Endothelial cell of umbilical vein (primary cell): ENCODE data around the gene MEPCE. TPM values are rescaled to one million over a fixed set of nuclear protein-coding genes. Genes with fewer than 3 reads are reported as not detected.
A peak's percentile ranks its signal among the peaks of the same experiment; 100 is the strongest.

ENCODE experiments used
- BruUV-seq: library from RNA; stranded (reverse); fragments of 400-500 nt; replicated peaks from 2 replicates; lab custom pipeline; 2021; lab: Mats Ljungman, UMichigan
- CTCF ChIA-PET: fragments of 300-600, 350-600 bp; sonication (Branson Sonifier 250); formaldehyde crosslinking; loops from one replicate; lab custom pipeline; 2021; ENCODE audit warnings: antibody characterized with exemption, inconsistent platforms; lab: Charles Lee
- POLR2A ChIA-PET: fragments of 300-600, 350-600 bp; sonication (Branson Sonifier 250); formaldehyde crosslinking; loops from one replicate; lab custom pipeline; 2021; ENCODE audit warnings: antibody characterized with exemption, inconsistent platforms; lab: Charles Lee
- DNase-seq: peaks from one replicate; pipeline ENCODE4 v3.0.0-alpha.2; 2011; ENCODE audit warnings: low read depth, low spot score
- FAIRE-seq: peaks from 2 replicates; lab custom pipeline; 2011; peaks lifted over from hg19 to GRCh38; lab: Jason Lieb, UNC
- H2AFZ ChIP-seq: 2 replicates; pipeline ENCODE4 v1.6.0; 2012; ENCODE audit warnings: low read depth, low read length, control low read depth, inconsistent platforms
- H3K27ac ChIP-seq: 2 replicates; pipeline ENCODE4 v1.5.1; 2011; ENCODE audit warnings: low read depth, mild to moderate bottlenecking, control low read depth, low read length, moderate library complexity; ENCODE audit not compliant: insufficient read depth
- H3K27me3 ChIP-seq, 2 experiments: 2 replicates each; pipeline versions ENCODE4 v1.6.0 to v1.6.1; 2011; ENCODE audit warnings: low read length in 2 of 2, mixed read lengths in 1 of 2; ENCODE audit not compliant: control insufficient read depth in 2 of 2, insufficient read depth in 2 of 2
- H3K36me3 ChIP-seq, 2 experiments: 2 replicates in 1 of 2; 3 replicates in 1 of 2; pipeline ENCODE4 v1.5.1; 2011; ENCODE audit warnings: low read length in 2 of 2, mild to moderate bottlenecking in 1 of 2, moderate library complexity in 1 of 2; ENCODE audit not compliant: control insufficient read depth in 2 of 2, insufficient read depth in 2 of 2; ENCODE audit errors: extremely low read depth in 1 of 2
- H3K4me1 ChIP-seq: 3 replicates; pipeline ENCODE4 v1.5.1; 2011; ENCODE audit warnings: mild to moderate bottlenecking, low read length; ENCODE audit not compliant: control insufficient read depth, insufficient read depth; ENCODE audit errors: extremely low read depth
- H3K4me2 ChIP-seq: 2 replicates; pipeline ENCODE4 v1.6.1; 2011; ENCODE audit warnings: low read length, control low read depth, mixed read lengths; ENCODE audit not compliant: insufficient read depth
- H3K4me3 ChIP-seq, 3 experiments: fragments of 200-600 bp in 1 of 3; sonication (generic), shearing (Covaris generic) in 1 of 3; replicated peaks in 1 of 3; 2 replicates each; pipeline ENCODE4 v1.5.1; 2011 to 2016; ENCODE audit warnings: control low read depth in 3 of 3, low read length in 3 of 3, mild to moderate bottlenecking in 2 of 3, inconsistent platforms in 1 of 3, low read depth in 1 of 3, moderate library complexity in 1 of 3; ENCODE audit not compliant: insufficient read depth in 1 of 3
- H3K79me2 ChIP-seq: 2 replicates; pipeline ENCODE4 v1.6.0; 2012; ENCODE audit warnings: low read length, inconsistent platforms; ENCODE audit not compliant: control insufficient read depth, insufficient read depth
- H3K9ac ChIP-seq: replicated peaks from 2 replicates; pipeline ENCODE3; 2011; ENCODE audit warnings: low read length, control low read depth; ENCODE audit not compliant: insufficient read depth; ENCODE audit errors: extremely low read depth
- H3K9me1 ChIP-seq: replicated peaks from 3 replicates; pipeline ENCODE4 v1.6.0; 2011; ENCODE audit warnings: mild to moderate bottlenecking, low read length; ENCODE audit not compliant: control insufficient read depth, insufficient read depth; ENCODE audit errors: extremely low read depth
- H3K9me3 ChIP-seq: replicated peaks from 2 replicates; pipeline ENCODE4 v1.5.1; 2012; ENCODE audit warnings: low read length, inconsistent platforms; ENCODE audit not compliant: control insufficient read depth, insufficient read depth
- H4K20me1 ChIP-seq: replicated peaks from 2 replicates; pipeline ENCODE3; 2011; ENCODE audit warnings: mild to moderate bottlenecking, low read length; ENCODE audit not compliant: control insufficient read depth, insufficient read depth; ENCODE audit errors: extremely low read depth
- EZH2 ChIP-seq: IDR thresholded peaks from 2 replicates; pipeline ENCODE4 v1.6.1; 2012; ENCODE audit warnings: borderline replicate concordance, low read depth, mild to moderate bottlenecking, moderate library complexity, low read length, inconsistent platforms; ENCODE audit not compliant: severe bottlenecking
- FOS ChIP-seq: IDR thresholded peaks from 2 replicates; pipeline ENCODE4 v1.6.1; 2011; ENCODE audit warnings: mild to moderate bottlenecking, low read length, moderate library complexity, borderline replicate concordance; ENCODE audit not compliant: insufficient read depth
- JUN ChIP-seq: IDR thresholded peaks from 2 replicates; pipeline ENCODE4 v1.6.1; 2011; ENCODE audit warnings: borderline replicate concordance, low read depth; ENCODE audit not compliant: insufficient read length, insufficient read depth
- POLR2A ChIP-seq: IDR thresholded peaks from 2 replicates; pipeline ENCODE4 v1.6.1; 2012; ENCODE audit warnings: low read depth, mild to moderate bottlenecking, control low read depth, low read length
- POLR2AphosphoS5 ChIP-seq: IDR thresholded peaks from 2 replicates; pipeline ENCODE4 v1.6.1; 2012; ENCODE audit warnings: low read depth, mild to moderate bottlenecking, control low read depth, low read length, moderate library complexity; ENCODE audit not compliant: insufficient read depth
- dilution Hi-C: fragments of 300-500 bp; cut with MboI; formaldehyde crosslinking; loops from one replicate; pipeline ENCODE4 v1.15.0; 2019; ENCODE audit warnings: low sequenced_read_pairs; ENCODE audit not compliant: extremely low pct_ligation_motif_present
- intact Hi-C: fragments of 100-400 bp; cut with micrococcal nuclease; formaldehyde crosslinking; loops from one replicate; pipeline ENCODE4 v1.10.0; 2022
- polyA plus RNA-seq, 4 experiments: library from polyadenylated mRNA; depleted of rRNA in 3 of 4; stranded (reverse) in 3 of 4; unstranded in 1 of 4; fragments of >200 nt; gene quantifications; 2 replicates each; pipeline versions ENCODE4 v1.2.1 to v1.2.3, GENCODE V29; 2011 to 2012; ENCODE audit warnings: missing spikeins in 1 of 4
- total RNA-seq: library from RNA; stranded (reverse); gene quantifications from 2 replicates; pipeline ENCODE4 v1.2.3, GENCODE V29; 2021
- TF ChIP-seq, protein P1 (sequence below), 2 donors: IDR thresholded peaks; 1 replicate in 1 of 2; 2 replicates in 1 of 2; pipeline ENCODE4 v1.5.1; 2011; ENCODE audit warnings: low read length in 2 of 2, mild to moderate bottlenecking in 2 of 2, moderate library complexity in 2 of 2, control low read depth in 1 of 2, inconsistent platforms in 1 of 2, low read depth in 1 of 2; ENCODE audit not compliant: insufficient read depth in 1 of 2; ENCODE audit errors: extremely low read depth in 1 of 2

The MEPCE gene
- total and polyA plus RNA-seq, 2 donors (not counting 3 experiments of a cell fraction or from before 2014, with no cell fraction given), result 23.3 to 45.8 TPM

DNA sequence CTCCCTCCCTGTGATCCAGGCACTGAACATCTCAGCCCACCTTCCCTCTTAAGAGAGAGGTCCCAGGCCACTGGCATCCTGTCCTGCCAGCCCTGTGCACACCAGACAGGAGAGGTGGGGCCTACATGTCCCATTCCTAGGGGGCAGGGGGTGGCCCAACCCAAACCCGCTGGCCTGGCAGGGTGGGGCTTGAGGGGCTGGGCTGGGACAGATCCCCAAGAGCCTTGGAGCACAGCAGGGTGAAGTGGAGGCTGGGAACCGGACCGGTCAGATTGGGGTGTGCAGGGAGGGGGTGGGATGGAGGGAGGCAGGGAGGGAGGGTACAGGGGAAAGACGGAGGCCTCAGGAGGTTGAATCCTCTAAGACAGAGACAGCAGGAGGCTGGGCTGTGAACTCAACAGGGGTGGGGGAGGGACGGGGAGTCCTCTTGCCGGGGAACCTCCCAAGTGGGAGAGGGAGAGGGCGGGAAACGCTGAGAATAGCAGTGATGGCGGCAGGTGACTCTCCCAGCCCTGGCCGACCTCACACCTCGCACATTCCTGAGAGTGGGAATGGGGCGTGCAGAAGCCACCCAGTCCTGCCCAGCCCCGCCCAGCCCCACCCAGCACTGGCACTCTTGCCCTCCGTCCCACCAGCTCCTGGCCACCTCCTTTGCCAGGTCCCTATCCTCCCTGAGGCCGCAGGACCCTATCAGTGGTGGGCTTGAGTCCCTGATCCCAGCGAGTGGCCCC is 42.7 kb downstream of the MEPCE start:
- Histone ChIP-seq H3K9me3 (no peaks in the 10 kb centered on the region), H3K36me3 (peaks cover 2 to 25% of the 10 kb centered on the region in 2 experiments), H3K4me1 (peaks cover 22% of the 10 kb centered on the region), H3K27me3 (no peaks in the 10 kb centered on the region), H4K20me1 (no peaks in the 10 kb centered on the region), H3K9ac (no peak overlapping the region), H3K27ac (no peak overlapping the region), H3K4me3 (no peak overlapping the region), H3K9me1 (no peaks in the 10 kb centered on the region), H3K4me2 (no peak overlapping the region), H3K79me2 (peaks cover 30% of the 10 kb centered on the region), H2AFZ (no peak overlapping the region)
- DNase-seq (no peak), FAIRE-seq (no peak)
- BruUV-seq, result no TSS peak
- POLR2A ChIA-PET, result interaction anchor here (0.6 kb wide), 1 partner anchor 114 kb away, joined by 3 read pairs; the partner anchor contains the start of gene FBXO24
- dilution Hi-C loops (no loop called here), intact Hi-C loops (no loop called here)
- CTCF ChIA-PET, result interaction anchor here (1.9 to 7.8 kb wide), 3 partner anchors 11 to 88 kb away, joined by 4 to 119 read pairs (median 70); no protein-coding TSS in a partner anchor
- TF ChIP-seq EZH2, result no peak
- TF ChIP-seq POLR2AphosphoS5, result peak; percentile 7

DNA sequence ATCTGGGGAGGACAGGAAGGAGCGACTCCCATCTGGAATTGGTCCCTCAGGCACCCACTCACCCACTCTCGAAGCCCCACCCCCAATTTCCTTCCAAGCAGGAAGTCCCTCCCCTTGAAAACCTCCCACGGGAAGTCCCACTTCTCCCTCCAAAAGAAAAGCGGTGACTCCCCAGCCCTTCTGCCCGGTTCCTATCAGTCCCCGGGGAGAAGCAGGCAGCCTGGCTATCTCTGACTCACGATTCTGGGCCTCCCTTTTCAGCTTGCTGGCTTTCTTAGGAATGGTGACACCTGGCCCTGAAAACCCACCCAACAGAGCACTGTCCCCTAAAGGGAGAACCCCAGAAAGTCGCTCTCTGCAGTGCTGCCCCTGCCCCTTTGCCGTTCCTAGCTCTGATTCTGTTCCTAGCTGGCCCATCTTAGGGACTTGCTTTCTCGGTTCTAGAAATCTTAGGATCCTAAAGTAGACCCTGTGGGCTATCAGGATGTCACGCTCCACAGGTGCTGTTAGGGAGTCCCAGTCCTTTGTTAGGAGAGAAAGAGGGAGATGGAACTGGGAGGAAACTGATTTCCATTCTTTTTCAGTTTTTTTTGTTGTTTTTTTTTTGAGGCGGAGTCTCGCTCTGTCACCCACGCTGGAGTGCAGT is 43.3 kb downstream of the MEPCE start:
- peaks cover 2 to 19% of the 10 kb centered on the region in 2 experiments for H3K36me3 ChIP-seq
- ChIA-PET CTCF (interaction anchor here (0.6 to 7.8 kb wide), 3 partner anchors 10 to 87 kb away, joined by 3 to 70 read pairs (median 4); no protein-coding TSS in a partner anchor), POLR2A (interaction anchor here (0.6 kb wide), 1 partner anchor 113 kb away, joined by 3 read pairs; the partner anchor contains the start of gene FBXO24)
- intact Hi-C loops (no loop called here), dilution Hi-C loops (no loop called here)
- H3K9me1 ChIP-seq, result no peaks in the 10 kb centered on the region
- peaks cover 37% of the 10 kb centered on the region for H3K79me2 ChIP-seq
- H3K4me2 ChIP-seq, result peak overlapping the region; percentile 26
- H4K20me1 ChIP-seq, result no peaks in the 10 kb centered on the region
- DNase-seq (no peak), FAIRE-seq (peak; percentile 57)
- H3K4me1 ChIP-seq, result peaks cover 26% of the 10 kb centered on the region
- H3K9ac ChIP-seq, result no peak overlapping the region
- BruUV-seq, result no TSS peak
- H3K4me3 ChIP-seq, result no peak overlapping the region
- no peak overlapping the region for H3K27ac ChIP-seq
- H3K27me3 ChIP-seq, result no peaks in the 10 kb centered on the region
- TF ChIP-seq POLR2AphosphoS5, result no peak
- no peak for TF ChIP-seq JUN
- TF ChIP-seq, protein P1, sequence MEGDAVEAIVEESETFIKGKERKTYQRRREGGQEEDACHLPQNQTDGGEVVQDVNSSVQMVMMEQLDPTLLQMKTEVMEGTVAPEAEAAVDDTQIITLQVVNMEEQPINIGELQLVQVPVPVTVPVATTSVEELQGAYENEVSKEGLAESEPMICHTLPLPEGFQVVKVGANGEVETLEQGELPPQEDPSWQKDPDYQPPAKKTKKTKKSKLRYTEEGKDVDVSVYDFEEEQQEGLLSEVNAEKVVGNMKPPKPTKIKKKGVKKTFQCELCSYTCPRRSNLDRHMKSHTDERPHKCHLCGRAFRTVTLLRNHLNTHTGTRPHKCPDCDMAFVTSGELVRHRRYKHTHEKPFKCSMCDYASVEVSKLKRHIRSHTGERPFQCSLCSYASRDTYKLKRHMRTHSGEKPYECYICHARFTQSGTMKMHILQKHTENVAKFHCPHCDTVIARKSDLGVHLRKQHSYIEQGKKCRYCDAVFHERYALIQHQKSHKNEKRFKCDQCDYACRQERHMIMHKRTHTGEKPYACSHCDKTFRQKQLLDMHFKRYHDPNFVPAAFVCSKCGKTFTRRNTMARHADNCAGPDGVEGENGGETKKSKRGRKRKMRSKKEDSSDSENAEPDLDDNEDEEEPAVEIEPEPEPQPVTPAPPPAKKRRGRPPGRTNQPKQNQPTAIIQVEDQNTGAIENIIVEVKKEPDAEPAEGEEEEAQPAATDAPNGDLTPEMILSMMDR (IDR thresholded peaks at IDR 0.05; ENCODE audit: extremely low read depth in 1 of 2, insufficient read depth in 1 of 2, low read depth in 1 of 2, low read length in 2 of 2), result no peak
- TF ChIP-seq POLR2A, result no peak
- TF ChIP-seq FOS, result peak; percentile 14
- no peak for TF ChIP-seq EZH2
- no peak overlapping the region for H2AFZ ChIP-seq
- H3K9me3 ChIP-seq, result no peaks in the 10 kb centered on the region
